H1 (cell line): ENCODE measurements around the gene CCDC138. TPM values are rescaled to one million over a fixed set of nuclear protein-coding genes. Genes with fewer than 3 reads are reported as not detected.

Experiments
- CTCF ChIA-PET: fragments of 300-600 bp; sonication (Branson Sonifier 250); formaldehyde crosslinking; loops from one replicate; lab custom pipeline; 2021; ENCODE audit not compliant: partially characterized antibody; lab: Charles Lee
- POLR2A ChIA-PET: fragments of 300-600 bp; sonication (Branson Sonifier 250); formaldehyde crosslinking; loops from one replicate; lab custom pipeline; 2021; ENCODE audit warnings: inconsistent platforms; ENCODE audit not compliant: partially characterized antibody; lab: Charles Lee
- DNase-seq, 2 experiments: peaks; one replicate each; pipeline versions ENCODE4 v3.0.0 to v3.0.0-alpha.2; 2010 to 2022; ENCODE audit warnings: low spot score in 2 of 2, low read depth in 1 of 2, mixed read lengths in 1 of 2
- FAIRE-seq: peaks from 2 replicates; lab custom pipeline; 2011; peaks lifted over from hg19 to GRCh38; lab: Jason Lieb, UNC
- H2AFZ ChIP-seq: 2 replicates; pipeline ENCODE4 v1.8.1; 2012; ENCODE audit warnings: low read length, inconsistent platforms
- H2AK5ac ChIP-seq: 2 replicates; pipeline ENCODE4 v1.6.1; 2013; ENCODE audit warnings: low read depth, low read length
- H2BK120ac ChIP-seq: replicated peaks from 2 replicates; pipeline ENCODE3; 2013; ENCODE audit warnings: low read depth, low read length, inconsistent platforms
- H2BK12ac ChIP-seq: 2 replicates; pipeline ENCODE4 v1.6.1; 2013; ENCODE audit warnings: low read depth, low read length
- H2BK15ac ChIP-seq: 2 replicates; pipeline ENCODE4 v1.6.1; 2013; ENCODE audit warnings: low read length
- H2BK20ac ChIP-seq: 2 replicates; pipeline ENCODE4 v1.6.1; 2013; ENCODE audit warnings: low read length
- H2BK5ac ChIP-seq: 2 replicates; pipeline ENCODE4 v1.6.1; 2013; ENCODE audit warnings: low read depth, low read length
- H3K14ac ChIP-seq: 2 replicates; pipeline ENCODE4 v1.6.1; 2013; ENCODE audit warnings: inconsistent platforms; ENCODE audit not compliant: insufficient read length
- H3K18ac ChIP-seq: 2 replicates; pipeline ENCODE4 v1.6.1; 2013; ENCODE audit warnings: low read length; ENCODE audit errors: extremely low read depth
- H3K23ac ChIP-seq: 2 replicates; pipeline ENCODE4 v1.6.1; 2013; ENCODE audit warnings: inconsistent platforms; ENCODE audit not compliant: insufficient read length
- H3K23me2 ChIP-seq: 2 replicates; pipeline ENCODE4 v1.6.1; 2013; ENCODE audit warnings: low read depth, low read length
- H3K27ac ChIP-seq: 2 replicates; pipeline ENCODE4 v1.6.1; 2011; ENCODE audit warnings: low read depth, low read length, inconsistent platforms
- H3K27me3 ChIP-seq, 4 experiments: replicated peaks in 1 of 4; 1 replicate in 1 of 4; 2 replicates in 3 of 4; pipeline versions ENCODE4 v1.6.1 to v1.8.1; 2011 to 2013; ENCODE audit warnings: low read length in 3 of 4, mild to moderate bottlenecking in 3 of 4, inconsistent platforms in 2 of 4, mixed read lengths in 2 of 4, moderate library complexity in 1 of 4; ENCODE audit not compliant: control insufficient read depth in 3 of 4, insufficient read depth in 3 of 4; ENCODE audit errors: extremely low read depth in 1 of 4
- H3K36me3 ChIP-seq, 4 experiments: 2 replicates each; pipeline versions ENCODE4 v1.6.1 to v1.8.1; 2011 to 2013; ENCODE audit warnings: mild to moderate bottlenecking in 4 of 4, low read length in 3 of 4, moderate library complexity in 2 of 4, control low read depth in 1 of 4, inconsistent platforms in 1 of 4; ENCODE audit not compliant: insufficient read depth in 4 of 4, control insufficient read depth in 2 of 4
- H3K4ac ChIP-seq: replicated peaks from 2 replicates; pipeline ENCODE3; 2013; ENCODE audit warnings: low read length, low read depth, mixed read lengths, inconsistent platforms; ENCODE audit not compliant: insufficient read length
- H3K4me1 ChIP-seq, 4 experiments: replicated peaks in 1 of 4; 1 replicate in 1 of 4; 2 replicates in 3 of 4; pipeline versions ENCODE4 v1.6.1 to v1.8.1; 2011 to 2013; ENCODE audit warnings: low read length in 3 of 4, inconsistent platforms in 2 of 4, mixed read lengths in 1 of 4; ENCODE audit not compliant: insufficient read depth in 4 of 4, control insufficient read depth in 3 of 4
- H3K4me2 ChIP-seq, 2 experiments: 2 replicates each; pipeline versions ENCODE4 v1.6.1 to v1.8.1; 2011 to 2013; ENCODE audit warnings: low read depth in 2 of 2, low read length in 2 of 2, control low read depth in 1 of 2, inconsistent platforms in 1 of 2, mild to moderate bottlenecking in 1 of 2; ENCODE audit not compliant: insufficient read depth in 1 of 2
- H3K4me3 ChIP-seq, 4 experiments: fragments of 200-600, 300-600 bp in 1 of 4; sonication (generic), shearing (Covaris generic), sonication (Bioruptor Twin) in 1 of 4; 2 replicates each; pipeline versions ENCODE4 v1.5.1 to v1.8.1; 2011 to 2016; ENCODE audit warnings: low read length in 4 of 4, low read depth in 3 of 4, control low read depth in 2 of 4, inconsistent platforms in 2 of 4, mild to moderate bottlenecking in 2 of 4, mixed read lengths in 1 of 4, moderate library complexity in 1 of 4; ENCODE audit not compliant: insufficient read depth in 2 of 4; ENCODE audit errors: extremely low read depth in 1 of 4
- H3K56ac ChIP-seq: replicated peaks from 2 replicates; pipeline ENCODE3; 2013; ENCODE audit warnings: low read depth, mild to moderate bottlenecking, mixed read lengths, low read length, inconsistent platforms; ENCODE audit not compliant: insufficient read length
- H3K79me1 ChIP-seq: 2 replicates; pipeline ENCODE4 v1.6.1; 2013; ENCODE audit warnings: low read depth, low read length, control low read depth
- H3K79me2 ChIP-seq, 2 experiments: 2 replicates each; pipeline versions ENCODE4 v1.6.1 to v1.8.1; 2012 to 2013; ENCODE audit warnings: low read length in 2 of 2, mild to moderate bottlenecking in 2 of 2, inconsistent platforms in 1 of 2; ENCODE audit not compliant: insufficient read depth in 2 of 2, control insufficient read depth in 1 of 2
- H3K9ac ChIP-seq, 4 experiments: replicated peaks in 1 of 4; 1 replicate in 1 of 4; 2 replicates in 3 of 4; pipeline versions ENCODE4 v1.6.1 to v1.8.1; 2011 to 2013; ENCODE audit warnings: low read depth in 3 of 4, low read length in 3 of 4, control low read depth in 2 of 4, mild to moderate bottlenecking in 2 of 4, moderate library complexity in 2 of 4, inconsistent platforms in 1 of 4; ENCODE audit errors: extremely low read depth in 1 of 4
- H3K9me3 ChIP-seq, 2 experiments: 2 replicates each; pipeline versions ENCODE4 v1.6.1 to v1.8.1; 2012 to 2013; ENCODE audit warnings: mild to moderate bottlenecking in 2 of 2, moderate library complexity in 2 of 2, control low read depth in 1 of 2, inconsistent platforms in 1 of 2, low read depth in 1 of 2, low read length in 1 of 2, mixed read lengths in 1 of 2; ENCODE audit not compliant: insufficient read depth in 2 of 2
- H4K20me1 ChIP-seq, 2 experiments: replicated peaks in 1 of 2; 2 replicates each; pipeline versions ENCODE3 to v1.8.1; 2011 to 2013; ENCODE audit warnings: inconsistent platforms in 2 of 2, low read length in 2 of 2, mild to moderate bottlenecking in 1 of 2; ENCODE audit not compliant: insufficient read depth in 2 of 2, control insufficient read depth in 1 of 2
- H4K5ac ChIP-seq: 2 replicates; pipeline ENCODE4 v1.6.1; 2013; ENCODE audit warnings: low read length, low read depth, mixed read lengths, inconsistent platforms; ENCODE audit not compliant: insufficient read length
- H4K8ac ChIP-seq: 2 replicates; pipeline ENCODE4 v1.8.0; 2013; ENCODE audit warnings: mild to moderate bottlenecking, moderate library complexity, low read length, inconsistent platforms; ENCODE audit not compliant: insufficient read depth; ENCODE audit errors: extremely low read depth
- H4K91ac ChIP-seq: replicated peaks from 2 replicates; pipeline ENCODE3; 2013; ENCODE audit warnings: low read length, mixed read lengths, inconsistent platforms; ENCODE audit not compliant: insufficient read length
- CEBPB ChIP-seq: IDR thresholded peaks from 2 replicates; pipeline ENCODE4 v1.6.1; 2012; ENCODE audit warnings: low read depth, low read length
- EZH2 ChIP-seq: fragments of 200-600 bp; sonication (generic); IDR thresholded peaks from 2 replicates; pipeline ENCODE4 v1.7.1; 2012; ENCODE audit warnings: low read depth, mild to moderate bottlenecking, moderate library complexity, low read length, inconsistent platforms; ENCODE audit not compliant: severe bottlenecking
- GTF2F1 ChIP-seq: IDR thresholded peaks from 2 replicates; pipeline ENCODE4 v1.6.1; 2012; ENCODE audit warnings: low read depth, low read length, improper control_type of control experiment, borderline replicate concordance
- MAFK ChIP-seq: IDR thresholded peaks from 2 replicates; pipeline ENCODE4 v1.6.1; 2012; ENCODE audit warnings: low read depth, mild to moderate bottlenecking, improper control_type of control experiment, low read length
- SIRT6 ChIP-seq: IDR thresholded peaks from one replicate; pipeline ENCODE4 v1.7.1; 2012; ENCODE audit warnings: low read length, inconsistent platforms
- SP1 ChIP-seq: IDR thresholded peaks from 2 replicates; pipeline ENCODE4 v1.6.1; 2011; ENCODE audit warnings: low read depth, low read length
- TBP ChIP-seq: IDR thresholded peaks from 2 replicates; pipeline ENCODE4 v1.6.1; 2011; ENCODE audit warnings: low read depth, low read length, improper control_type of control experiment
- whole genome bisulfite sequencing, 2 experiments: shearing (Covaris generic) in 1 of 2; methylation state at CpG; one replicate each; pipeline versions ENCODE4 v1.1.6 to v1.1.7; 2013 to 2015; ENCODE audit warnings: low lambda C conversion rate in 2 of 2, mixed read lengths in 2 of 2, inconsistent platforms in 1 of 2, low coverage in 1 of 2, missing lambda C conversion rate in 1 of 2; ENCODE audit not compliant: insufficient replicate concordance in 2 of 2, insufficient coverage in 1 of 2, insufficient read length in 1 of 2; ENCODE audit errors: extremely low coverage in 1 of 2, missing lambda C conversion rate in 1 of 2; 5-methylcytosine and 5-hydroxymethylcytosine counted together
- polyA plus RNA-seq, 7 experiments: library from polyadenylated mRNA; depleted of rRNA in 3 of 7; stranded (reverse) in 5 of 7; unstranded in 2 of 7; fragments of >200 nt in 5 of 7; fragments of 200-250 nt in 2 of 7; gene quantifications; 1 replicate in 5 of 7; 2 replicates in 1 of 7; 4 replicates in 1 of 7; pipeline versions ENCODE4 v1.2.1 to v1.2.3, GENCODE V29; 2011 to 2013; ENCODE audit warnings: missing spikeins in 2 of 7, mixed read lengths in 2 of 7
- total RNA-seq: library from RNA; stranded (reverse); fragmentation: NEBNext Ultra II Directional; extraction: Animal tissue kit (Norgen Biotek cat#: 25700); gene quantifications from 2 replicates; pipeline ENCODE4 v1.2.1, GENCODE V29; 2021

The CCDC138 gene
- total and polyA plus RNA-seq, 2 of the 8 experiments (the other 6 are each of a cell fraction or from before 2014, with no cell fraction given) = 8.3 to 29.8 TPM

GRCh38 chr2:108869542-108869941, 83.0 kb downstream of the CCDC138 start:
- Histone ChIP-seq H4K5ac (no peak overlapping the region), H3K27ac (no peak overlapping the region), H2BK5ac (no peak overlapping the region), H3K18ac (no peak overlapping the region), H2BK120ac (no peak overlapping the region), H3K4me3 (no peak overlapping the region), H4K8ac (no peak overlapping the region), H3K4me1 (no peaks in the 10 kb centered on the region), H3K79me2 (no peaks in the 10 kb centered on the region), H3K36me3 (peaks cover 0 to 8% (median 3%) of the 10 kb centered on the region in 4 experiments; a peak in 5 of 8 replicates), H4K20me1 (no peaks in the 10 kb centered on the region), H4K91ac (no peak overlapping the region), H3K4me2 (no peak overlapping the region), H2AK5ac (no peak overlapping the region), H3K14ac (no peak overlapping the region), H2AFZ (no peak overlapping the region), H3K79me1 (no peaks in the 10 kb centered on the region), H3K9me3 (no peaks in the 10 kb centered on the region), H3K23ac (no peak overlapping the region), H2BK12ac (no peak overlapping the region), H3K9ac (no peak overlapping the region), H3K56ac (no peak overlapping the region), H3K4ac (no peak overlapping the region), H2BK15ac (no peak overlapping the region), H2BK20ac (no peak overlapping the region), H3K23me2 (no peaks in the 10 kb centered on the region), H3K27me3 (no peaks in the 10 kb centered on the region)
- no peak for DNase-seq
- 95% methylated on average over 3 of the region's 3 CpGs; no CpG with 5 or more reads in 1 of the 2 experiments for WGBS, 2 experiments
- ChIA-PET CTCF (interaction anchor here (0.7 kb wide), 1 partner anchor 228 kb away, joined by 3 read pairs; no protein-coding TSS in a partner anchor), POLR2A (no interaction called here)
- no peak for FAIRE-seq
- no peak for TF ChIP-seq SP1
- no peak for TF ChIP-seq GTF2F1
- TF ChIP-seq TBP = no peak
- TF ChIP-seq EZH2 = no peak
- TF ChIP-seq SIRT6 = no peak
- no peak for TF ChIP-seq MAFK
- TF ChIP-seq CEBPB = no peak
